Keratinocyte (primary cell): Measurements from ENCODE around the gene PHPT1. TPM values are rescaled to one million over a fixed set of nuclear protein-coding genes. Genes with fewer than 3 reads are reported as not detected.
"Not testable (repeated sequence)": the region's sequence is repeated elsewhere in the genome, so short reads cannot be mapped to it uniquely, and the experiment has no call there.

Experiments
- DNase-seq: peaks from one replicate; pipeline ENCODE4 v3.0.0-alpha.2; 2011; ENCODE audit warnings: low read depth, missing footprints, low spot score
- FAIRE-seq: peaks from 2 replicates; lab custom pipeline; 2011; peaks lifted over from hg19 to GRCh38; lab: Jason Lieb, UNC
- H2AFZ ChIP-seq: 2 replicates; pipeline ENCODE4 v1.6.0; 2012; ENCODE audit warnings: low read length, control low read depth, inconsistent platforms; ENCODE audit not compliant: control insufficient read depth
- H3K27ac ChIP-seq: 2 replicates; pipeline ENCODE4 v1.5.1; 2011; ENCODE audit warnings: low read length; ENCODE audit not compliant: control insufficient read depth, insufficient read depth
- H3K27me3 ChIP-seq: 3 replicates; pipeline ENCODE4 v1.6.0; 2011; ENCODE audit warnings: low read length; ENCODE audit not compliant: control insufficient read depth, insufficient read depth; ENCODE audit errors: extremely low read depth
- H3K36me3 ChIP-seq, 2 experiments: 2 replicates in 1 of 2; 3 replicates in 1 of 2; pipeline ENCODE4 v1.5.1; 2011; ENCODE audit warnings: low read length in 2 of 2, mild to moderate bottlenecking in 1 of 2; ENCODE audit not compliant: control insufficient read depth in 2 of 2, insufficient read depth in 2 of 2; ENCODE audit errors: extremely low read depth in 1 of 2
- H3K4me1 ChIP-seq: 3 replicates; pipeline ENCODE4 v1.5.1; 2011; ENCODE audit warnings: low read length; ENCODE audit not compliant: control insufficient read depth, insufficient read depth; ENCODE audit errors: extremely low read depth
- H3K4me2 ChIP-seq: 3 replicates; pipeline ENCODE4 v1.6.0; 2011; ENCODE audit warnings: low read depth, low read length; ENCODE audit not compliant: control insufficient read depth, insufficient read depth; ENCODE audit errors: extremely low read depth
- H3K4me3 ChIP-seq, 3 experiments: fragments of 200-600 bp in 1 of 3; sonication (generic) in 1 of 3; 2 replicates in 2 of 3; 3 replicates in 1 of 3; pipeline ENCODE4 v1.5.1; 2011 to 2016; ENCODE audit warnings: low read length in 3 of 3, mild to moderate bottlenecking in 3 of 3, control low read depth in 2 of 3, inconsistent platforms in 1 of 3, low read depth in 1 of 3, mixed read lengths in 1 of 3, mixed run types in 1 of 3, moderate library complexity in 1 of 3; ENCODE audit not compliant: control insufficient read depth in 2 of 3, insufficient read depth in 2 of 3; ENCODE audit errors: extremely low read depth in 1 of 3
- H3K79me2 ChIP-seq: 2 replicates; pipeline ENCODE4 v1.6.0; 2012; ENCODE audit warnings: low read length; ENCODE audit not compliant: control insufficient read depth, insufficient read depth
- H3K9ac ChIP-seq: 3 replicates; pipeline ENCODE4 v1.6.0; 2011; ENCODE audit warnings: low read length; ENCODE audit not compliant: control insufficient read depth, insufficient read depth; ENCODE audit errors: extremely low read depth
- H3K9me1 ChIP-seq: 3 replicates; pipeline ENCODE4 v1.6.0; 2011; ENCODE audit warnings: low read length; ENCODE audit not compliant: control insufficient read depth, insufficient read depth; ENCODE audit errors: extremely low read depth
- H3K9me3 ChIP-seq: 2 replicates; pipeline ENCODE4 v1.5.1; 2012; ENCODE audit warnings: low read depth, low read length; ENCODE audit not compliant: control insufficient read depth
- H4K20me1 ChIP-seq: 3 replicates; pipeline ENCODE4 v1.6.0; 2011; ENCODE audit warnings: low read length; ENCODE audit not compliant: control insufficient read depth, insufficient read depth; ENCODE audit errors: extremely low read depth
- CTCF ChIP-seq, 3 experiments: IDR thresholded peaks in 1 of 3; conservative IDR thresholded peaks in 1 of 3; optimal IDR thresholded peaks in 1 of 3; 2 replicates in 2 of 3; 3 replicates in 1 of 3; pipeline versions ENCODE3 to v1.5.1; 2011; ENCODE audit warnings: low read length in 3 of 3, mild to moderate bottlenecking in 3 of 3, moderate library complexity in 2 of 3, control low read depth in 1 of 3, inconsistent platforms in 1 of 3; ENCODE audit not compliant: insufficient read depth in 2 of 3; ENCODE audit errors: extremely low read depth in 1 of 3
- EZH2 ChIP-seq: IDR thresholded peaks from one replicate; pipeline ENCODE4 v1.6.1; 2012; ENCODE audit warnings: inconsistent platforms, mild to moderate bottlenecking, low read length, moderate library complexity
- dilution Hi-C: fragments of 300-500 bp; cut with MboI; formaldehyde crosslinking; loops from one replicate; pipeline ENCODE4 v1.7.0; 2020; ENCODE audit warnings: low sequenced_read_pairs; ENCODE audit not compliant: extremely low pct_ligation_motif_present
- polyA plus RNA-seq, 5 experiments: library from polyadenylated mRNA; depleted of rRNA in 3 of 5; stranded (reverse) in 3 of 5; stranded (forward) in 1 of 5; unstranded in 1 of 5; fragments of >200 nt; gene quantifications; 1 replicate in 1 of 5; 2 replicates in 3 of 5; 3 replicates in 1 of 5; pipeline versions ENCODE4 v1.2.1 to v1.2.3, GENCODE V29; 2011 to 2012; ENCODE audit warnings: missing spikeins in 2 of 5, low read depth in 1 of 5, low replicate concordance in 1 of 5

The PHPT1 gene
- polyA plus RNA-seq, 1 donor (not counting 4 experiments of a cell fraction or from before 2014, with no cell fraction given) = 68.8 TPM

DNA sequence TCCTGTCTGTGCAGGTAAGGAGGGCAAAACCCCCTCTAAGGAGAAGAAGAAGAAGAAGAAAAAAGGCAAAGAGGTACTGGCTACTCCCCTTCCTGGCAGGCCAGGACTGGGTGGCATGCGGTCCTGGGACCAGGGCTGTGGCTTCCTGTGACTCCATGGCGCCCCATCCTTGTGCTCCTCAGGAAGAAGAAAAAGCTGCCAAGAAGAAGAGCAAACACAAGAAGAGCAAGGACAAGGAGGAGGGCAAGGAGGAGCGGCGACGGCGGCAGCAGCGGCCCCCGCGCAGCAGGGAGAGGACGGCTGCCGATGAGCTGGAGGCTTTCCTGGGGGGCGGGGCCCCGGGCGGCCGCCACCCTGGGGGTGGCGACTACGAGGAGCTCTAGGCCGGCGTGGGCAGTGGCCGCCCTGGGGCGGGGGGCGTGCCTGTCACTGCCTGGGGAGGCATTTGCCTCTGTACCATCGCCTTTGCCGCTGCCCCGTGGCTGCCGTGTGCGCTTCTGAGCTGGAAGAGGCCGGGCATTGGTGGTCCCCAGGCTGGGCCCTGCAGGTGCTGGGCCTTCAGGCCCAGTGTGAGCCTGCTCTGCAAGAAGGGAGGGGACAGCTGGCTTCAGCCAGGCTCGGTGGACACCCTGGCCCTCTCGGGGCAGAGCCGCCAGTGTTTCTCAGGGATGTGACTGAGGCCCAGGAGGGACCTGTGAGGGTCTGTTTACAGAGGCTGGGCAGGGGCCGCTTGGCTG lies 8.9 kb upstream of the PHPT1 start:
- FAIRE-seq (no peak), DNase-seq (no peak)
- no peak overlapping the region for H3K4me3 ChIP-seq
- peaks cover 0 to 11% of the 10 kb centered on the region in 2 experiments for H3K36me3 ChIP-seq
- no peaks in the 10 kb centered on the region for H4K20me1 ChIP-seq
- TF ChIP-seq EZH2 (no peak), CTCF (optimal IDR thresholded peaks at IDR 0.05 in 1 of 3, IDR thresholded peaks at IDR 0.05 in 1 of 3, conservative IDR thresholded peaks at IDR 0.05 in 1 of 3; ENCODE audit: extremely low read depth in 1 of 3, insufficient read depth in 2 of 3, low read length in 3 of 3) (no peak)
- no peak overlapping the region for H3K4me2 ChIP-seq
- H3K79me2 ChIP-seq = no peaks in the 10 kb centered on the region
- dilution Hi-C loops = no loop called here
- H2AFZ ChIP-seq = no peak overlapping the region
- H3K27ac ChIP-seq = no peak overlapping the region
- H3K4me1 ChIP-seq = peaks cover 9% of the 10 kb centered on the region
- peaks cover 13% of the 10 kb centered on the region for H3K27me3 ChIP-seq
- no peaks in the 10 kb centered on the region for H3K9me1 ChIP-seq
- H3K9me3 ChIP-seq = no peaks in the 10 kb centered on the region
- H3K9ac ChIP-seq = no peak overlapping the region

GRCh38 chr9:136840877-136841645 lies 8.1 kb upstream of the PHPT1 start:
- TF ChIP-seq CTCF (optimal IDR thresholded peaks at IDR 0.05 in 1 of 3, IDR thresholded peaks at IDR 0.05 in 1 of 3, conservative IDR thresholded peaks at IDR 0.05 in 1 of 3; ENCODE audit: extremely low read depth in 1 of 3, insufficient read depth in 2 of 3, low read length in 3 of 3) (no peak), EZH2 (no peak)

DNA sequence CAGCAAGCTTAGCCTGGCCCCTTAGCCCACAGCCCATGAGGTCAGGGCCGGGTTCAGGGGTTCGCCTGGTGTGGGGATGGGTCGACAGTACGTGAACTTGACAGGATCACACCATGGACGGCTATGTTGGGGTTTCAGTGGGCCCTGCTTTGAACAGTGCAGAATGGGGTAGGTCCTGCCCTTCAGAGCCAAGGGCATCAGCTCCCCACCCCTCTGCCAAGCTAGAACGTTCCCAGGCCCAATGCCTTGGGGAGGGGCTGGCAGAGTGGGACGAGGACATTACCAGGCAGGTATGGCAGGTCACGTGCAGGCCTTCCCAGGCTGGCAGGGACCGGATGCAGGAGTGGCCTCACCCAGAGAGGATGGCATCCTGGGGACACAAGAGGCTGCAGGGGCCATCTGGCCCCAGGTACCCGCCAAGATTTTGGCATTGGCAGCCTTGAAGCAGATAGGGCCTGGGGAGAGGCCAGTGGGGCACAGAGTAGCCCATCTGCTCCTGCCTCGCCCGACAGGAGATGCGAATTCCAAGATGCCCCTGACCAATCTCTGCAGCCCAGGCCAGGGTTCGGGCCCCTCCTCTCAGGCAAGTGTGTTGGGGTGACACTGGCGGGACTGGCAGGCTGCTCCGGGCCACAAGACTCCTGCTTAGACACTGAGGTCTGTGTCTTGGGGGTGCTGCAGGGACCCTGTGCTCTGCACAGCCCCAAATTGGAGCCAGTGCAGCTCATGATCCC lies 7.4 kb upstream of the PHPT1 start:
- H3K4me3 ChIP-seq, DNase-seq: not testable (repeated sequence)

More at GRCh38 chr9:136840877-136841645, 8.1 kb upstream of the PHPT1 start:
- DNase-seq = no peak
- Histone ChIP-seq H3K79me2 (no peaks in the 10 kb centered on the region), H3K4me3 (no peak overlapping the region), H3K4me1 (peaks cover 9% of the 10 kb centered on the region), H3K27me3 (peaks cover 21% of the 10 kb centered on the region), H3K9ac (no peak overlapping the region), H3K36me3 (peaks cover 0 to 9% of the 10 kb centered on the region in 2 experiments), H3K4me2 (no peak overlapping the region), H4K20me1 (no peaks in the 10 kb centered on the region), H3K9me3 (no peaks in the 10 kb centered on the region), H3K9me1 (no peaks in the 10 kb centered on the region), H3K27ac (no peak overlapping the region), H2AFZ (no peak overlapping the region)
- dilution Hi-C loops = no loop called here
- no peak for FAIRE-seq

More for the DNA sequence above, 7.4 kb upstream of the PHPT1 start:
- Histone ChIP-seq H3K4me2 (peak overlapping the region; percentile 70), H3K27me3 (peaks cover 28% of the 10 kb centered on the region)
- H3K27ac ChIP-seq, H3K9ac ChIP-seq, H3K4me1 ChIP-seq, H2AFZ ChIP-seq, H4K20me1 ChIP-seq, H3K36me3 ChIP-seq, H3K9me1 ChIP-seq, H3K9me3 ChIP-seq, FAIRE-seq, H3K79me2 ChIP-seq, dilution Hi-C loops: not testable (repeated sequence)
